HCT116 (cell line): Measurements from ENCODE around the gene TAB3. TPM values are rescaled to one million over a fixed set of nuclear protein-coding genes. Genes with fewer than 3 reads are reported as not detected.

Experiments
- ATAC-seq: fragments of 200-7000 bp; cut with Tn5 transposase; 2 replicates; pipeline ENCODE4 v1.9.1; 2020; ENCODE audit warnings: mild to moderate bottlenecking, moderate library complexity
- BruUV-seq: library from RNA; stranded (reverse); fragments of 400-500 nt; replicated peaks from 2 replicates; lab custom pipeline; 2021; lab: Mats Ljungman, UMichigan
- CTCF ChIA-PET: fragments of 300-600 bp; sonication (Branson Sonifier 250); formaldehyde crosslinking; loops from one replicate; lab custom pipeline; 2021; ENCODE audit warnings: antibody characterized with exemption; lab: Charles Lee
- POLR2A ChIA-PET: fragments of 300-600, 350-600 bp; sonication (Branson Sonifier 250); formaldehyde crosslinking; loops from one replicate; lab custom pipeline; 2021; ENCODE audit warnings: antibody characterized with exemption; lab: Charles Lee
- RAD21 ChIA-PET, 2 experiments: fragments of 300-600 bp; sonication (Branson Sonifier 250); formaldehyde crosslinking; loops; one replicate each; lab custom pipeline; 2023; ENCODE audit warnings: low total read pairs in 2 of 2; ENCODE audit not compliant: uncharacterized antibody in 2 of 2, unreplicated experiment in 2 of 2, low non-redundant PET in 1 of 2; lab: Charles Lee
- DNase-seq: peaks from one replicate; pipeline ENCODE4 v3.0.0-alpha.2; 2010; ENCODE audit warnings: low read depth, low spot score
- H2AFZ ChIP-seq: fragments of 200-600 bp; shearing (Covaris generic), sonication (generic); 2 replicates; pipeline ENCODE4 v1.6.1; 2017; ENCODE audit warnings: low read depth, mixed run types, mixed read lengths, antibody characterized with exemption, low read length; ENCODE audit not compliant: poor library complexity, severe bottlenecking
- H3K27ac ChIP-seq: 2 replicates; pipeline ENCODE4 v1.5.1; 2012; ENCODE audit warnings: low read depth, low read length
- H3K27me3 ChIP-seq: fragments of 200-600 bp; sonication (generic); 2 replicates; pipeline ENCODE4 v1.6.1; 2016; ENCODE audit warnings: mixed run types, low read length, mixed read lengths; ENCODE audit not compliant: insufficient read depth
- H3K36me3 ChIP-seq, 2 experiments: fragments of 200-500 bp in 1 of 2; fragments of 200-600 bp in 1 of 2; sonication (Bioruptor generic) in 1 of 2; sonication (generic) in 1 of 2; 2 replicates each; pipeline versions ENCODE4 v1.5.1 to v1.6.1; 2014 to 2016; ENCODE audit warnings: low read length in 2 of 2, inconsistent platforms in 1 of 2, mixed read lengths in 1 of 2, mixed run types in 1 of 2; ENCODE audit not compliant: insufficient read depth in 2 of 2, control insufficient read depth in 1 of 2
- H3K4me1 ChIP-seq, 2 experiments: fragments of 200-600 bp in 1 of 2; sonication (generic) in 1 of 2; 2 replicates each; pipeline versions ENCODE4 v1.5.1 to v1.6.1; 2012 to 2017; ENCODE audit warnings: low read length in 2 of 2, inconsistent platforms in 1 of 2, mild to moderate bottlenecking in 1 of 2, mixed read lengths in 1 of 2, mixed run types in 1 of 2, moderate library complexity in 1 of 2; ENCODE audit not compliant: insufficient read depth in 2 of 2, control insufficient read depth in 1 of 2
- H3K4me2 ChIP-seq: fragments of 200-600 bp; sonication (generic); 2 replicates; pipeline ENCODE4 v1.6.1; 2017; ENCODE audit warnings: mixed run types, low read length, mixed read lengths
- H3K4me3 ChIP-seq, 2 experiments: fragments of 200-600 bp in 1 of 2; sonication (generic) in 1 of 2; replicated peaks in 1 of 2; 2 replicates each; pipeline ENCODE4 v1.5.1; 2011 to 2016; ENCODE audit warnings: low read length in 2 of 2, control low read depth in 1 of 2, low read depth in 1 of 2, mild to moderate bottlenecking in 1 of 2, mixed read lengths in 1 of 2, mixed run types in 1 of 2
- H3K79me2 ChIP-seq: fragments of 200-600 bp; sonication (generic); 2 replicates; pipeline ENCODE4 v1.6.1; 2017; ENCODE audit warnings: mild to moderate bottlenecking, mixed run types, low read length, moderate library complexity, mixed read lengths; ENCODE audit not compliant: insufficient read depth
- H3K9ac ChIP-seq: fragments of 200-600 bp; sonication (generic); 2 replicates; pipeline ENCODE4 v1.6.1; 2016; ENCODE audit warnings: low read length, mixed read lengths
- H3K9me2 ChIP-seq: fragments of 200-600 bp; sonication (generic), shearing (Covaris generic); 2 replicates; pipeline ENCODE4 v1.6.1; 2017; ENCODE audit warnings: mixed run types, mild to moderate bottlenecking, moderate library complexity; ENCODE audit not compliant: insufficient read depth
- H3K9me3 ChIP-seq, 2 experiments: fragments of 200-500 bp in 1 of 2; fragments of 200-600 bp in 1 of 2; sonication (Bioruptor generic) in 1 of 2; sonication (generic) in 1 of 2; 2 replicates each; pipeline ENCODE4 v1.6.1; 2014 to 2017; ENCODE audit warnings: low read length in 2 of 2, mixed read lengths in 2 of 2, inconsistent platforms in 1 of 2, low read depth in 1 of 2, mild to moderate bottlenecking in 1 of 2, mixed run types in 1 of 2, moderate library complexity in 1 of 2; ENCODE audit not compliant: control insufficient read depth in 1 of 2, insufficient read depth in 1 of 2
- H4K20me1 ChIP-seq: fragments of 200-600 bp; sonication (generic), shearing (Covaris generic); 2 replicates; pipeline ENCODE4 v1.6.1; 2017; ENCODE audit warnings: mixed run types, mild to moderate bottlenecking, moderate library complexity; ENCODE audit not compliant: insufficient read depth
- EGR1 ChIP-seq: IDR thresholded peaks from 2 replicates; pipeline ENCODE4 v1.6.1; 2012; ENCODE audit warnings: low read depth
- ELF1 ChIP-seq: IDR thresholded peaks from 2 replicates; pipeline ENCODE4 v1.6.1; 2012; ENCODE audit warnings: low read depth, borderline replicate concordance
- EZH2 ChIP-seq: fragments of 200-600 bp; sonication (generic); IDR thresholded peaks from 2 replicates; pipeline ENCODE4 v1.6.1; 2017; ENCODE audit warnings: antibody characterized with exemption, mixed run types
- EZH2phosphoT487 ChIP-seq: fragments of 200-600 bp; IDR thresholded peaks from 2 replicates; pipeline ENCODE4 v1.6.1; 2018; ENCODE audit warnings: antibody characterized with exemption, borderline replicate concordance
- FOSL1 ChIP-seq: IDR thresholded peaks from 2 replicates; pipeline ENCODE4 v1.6.1; 2012; ENCODE audit warnings: low read depth
- JUND ChIP-seq: IDR thresholded peaks from 2 replicates; pipeline ENCODE4 v1.6.1; 2012
- POLR2A ChIP-seq: IDR thresholded peaks from 2 replicates; pipeline ENCODE4 v1.7.0; 2011; ENCODE audit warnings: borderline replicate concordance; ENCODE audit not compliant: insufficient read depth, insufficient read length; ENCODE audit errors: extremely low read depth
- POLR2AphosphoS5 ChIP-seq: IDR thresholded peaks from 2 replicates; pipeline ENCODE4 v1.6.1; 2011; ENCODE audit warnings: mild to moderate bottlenecking, low read depth, low read length, moderate library complexity
- RAD21 ChIP-seq: IDR thresholded peaks from 2 replicates; pipeline ENCODE4 v1.6.1; 2012; ENCODE audit warnings: low read depth, mild to moderate bottlenecking
- SIN3A ChIP-seq: IDR thresholded peaks from 2 replicates; pipeline ENCODE4 v1.6.1; 2012; ENCODE audit warnings: low read depth
- SP1 ChIP-seq: IDR thresholded peaks from 2 replicates; pipeline ENCODE4 v1.6.1; 2012; ENCODE audit warnings: low read depth
- SRF ChIP-seq: IDR thresholded peaks from 2 replicates; pipeline ENCODE4 v1.6.1; 2012; ENCODE audit warnings: low read depth
- TCF7L2 ChIP-seq: IDR thresholded peaks from 2 replicates; pipeline ENCODE4 v1.7.0; 2011; ENCODE audit warnings: borderline replicate concordance, inconsistent platforms; ENCODE audit not compliant: insufficient read depth, insufficient read length; ENCODE audit errors: extremely low read depth
- YY1 ChIP-seq: IDR thresholded peaks from 2 replicates; pipeline ENCODE4 v1.6.1; 2011; ENCODE audit warnings: low read length, low read depth, moderate library complexity, mild to moderate bottlenecking; ENCODE audit not compliant: insufficient replicate concordance; ENCODE audit errors: extremely low read depth
- ZFX ChIP-seq: fragments of 450-650 bp; IDR thresholded peaks from 2 replicates; pipeline ENCODE4 v1.6.1; 2017
- ZNF274 ChIP-seq: fragments of 200-500 bp; sonication (Bioruptor generic); IDR thresholded peaks from 2 replicates; pipeline ENCODE4 v1.6.1; 2014; ENCODE audit warnings: mild to moderate bottlenecking, low read depth, low read length, inconsistent platforms
- intact Hi-C: fragments of 100-400 bp; cut with micrococcal nuclease; formaldehyde crosslinking; loops from 2 replicates; pipeline ENCODE4 v1.10.0; 2022
- total RNA-seq: library from RNA; stranded (reverse); gene quantifications from one replicate; pipeline ENCODE4 v1.2.1, GENCODE V29; 2021; ENCODE audit not compliant: unreplicated experiment
- TF ChIP-seq, protein P1 (sequence below): IDR thresholded peaks from 2 replicates; pipeline ENCODE4 v1.6.1; 2012
- TF ChIP-seq, protein P2 (sequence below): IDR thresholded peaks from 2 replicates; pipeline ENCODE4 v1.6.1; 2012; ENCODE audit warnings: low read depth
- TF ChIP-seq, protein P3 (sequence below): IDR thresholded peaks from 2 replicates; pipeline ENCODE4 v1.6.1; 2011; ENCODE audit warnings: mild to moderate bottlenecking, low read length, moderate library complexity; ENCODE audit not compliant: insufficient replicate concordance; ENCODE audit errors: extremely low read depth
- TF ChIP-seq, protein P4 (sequence below): IDR thresholded peaks from 2 replicates; pipeline ENCODE4 v1.6.1; 2012

TAB3 gene
- total RNA-seq, 1 experiment from 2014 or later: 11.2 TPM

DNA sequence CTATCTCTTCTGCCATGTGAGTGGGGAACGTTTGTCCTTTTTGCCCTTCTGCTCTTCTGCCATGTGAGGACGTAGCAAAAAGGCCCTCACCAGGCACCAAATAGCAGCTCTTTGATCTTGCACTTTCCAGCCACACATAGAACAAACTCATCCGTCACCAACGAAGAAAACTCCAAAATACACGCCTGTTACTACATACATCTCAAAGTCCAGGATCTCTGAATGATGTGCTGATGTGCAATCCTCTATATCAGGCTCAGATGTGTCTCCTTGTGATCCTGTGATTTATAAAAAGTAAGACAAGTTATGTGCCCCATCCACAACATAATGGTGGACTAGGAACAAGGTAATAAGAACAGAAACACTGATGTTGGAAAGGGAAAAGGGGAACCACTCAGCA is 9.8 kb upstream of the TAB3 start:
- ChIA-PET POLR2A (no interaction called here), RAD21 (no interaction called here), CTCF (no interaction called here)
- H2AFZ ChIP-seq: no peak overlapping the region
- H3K4me3 ChIP-seq: no peak overlapping the region
- H3K9me3 ChIP-seq: no peaks in the 10 kb centered on the region
- H3K4me2 ChIP-seq: no peak overlapping the region
- no TSS peak for BruUV-seq
- DNase-seq (no peak), ATAC-seq (no peak)
- intact Hi-C loops: no loop called here
- H4K20me1 ChIP-seq: no peaks in the 10 kb centered on the region
- no peaks in the 10 kb centered on the region for H3K27me3 ChIP-seq
- H3K9ac ChIP-seq: no peak overlapping the region
- no peaks in the 10 kb centered on the region for H3K79me2 ChIP-seq
- H3K36me3 ChIP-seq: no peaks in the 10 kb centered on the region
- H3K4me1 ChIP-seq: peaks cover 0 to 10% of the 10 kb centered on the region in 2 experiments; a peak in 1 of 4 replicates
- H3K9me2 ChIP-seq: no peaks in the 10 kb centered on the region
- TF ChIP-seq EGR1 (no peak), RAD21 (no peak), POLR2A (no peak), EZH2 (no peak), ELF1 (no peak), ZNF274 (no peak), SIN3A (no peak), EZH2phosphoT487 (no peak), ZFX (no peak), FOSL1 (no peak), JUND (no peak), TCF7L2 (no peak), SP1 (no peak), SRF (no peak), POLR2AphosphoS5 (no peak), YY1 (no peak)
- TF ChIP-seq, protein P1, sequence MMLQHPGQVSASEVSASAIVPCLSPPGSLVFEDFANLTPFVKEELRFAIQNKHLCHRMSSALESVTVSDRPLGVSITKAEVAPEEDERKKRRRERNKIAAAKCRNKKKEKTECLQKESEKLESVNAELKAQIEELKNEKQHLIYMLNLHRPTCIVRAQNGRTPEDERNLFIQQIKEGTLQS: no peak
- TF ChIP-seq, protein P2, sequence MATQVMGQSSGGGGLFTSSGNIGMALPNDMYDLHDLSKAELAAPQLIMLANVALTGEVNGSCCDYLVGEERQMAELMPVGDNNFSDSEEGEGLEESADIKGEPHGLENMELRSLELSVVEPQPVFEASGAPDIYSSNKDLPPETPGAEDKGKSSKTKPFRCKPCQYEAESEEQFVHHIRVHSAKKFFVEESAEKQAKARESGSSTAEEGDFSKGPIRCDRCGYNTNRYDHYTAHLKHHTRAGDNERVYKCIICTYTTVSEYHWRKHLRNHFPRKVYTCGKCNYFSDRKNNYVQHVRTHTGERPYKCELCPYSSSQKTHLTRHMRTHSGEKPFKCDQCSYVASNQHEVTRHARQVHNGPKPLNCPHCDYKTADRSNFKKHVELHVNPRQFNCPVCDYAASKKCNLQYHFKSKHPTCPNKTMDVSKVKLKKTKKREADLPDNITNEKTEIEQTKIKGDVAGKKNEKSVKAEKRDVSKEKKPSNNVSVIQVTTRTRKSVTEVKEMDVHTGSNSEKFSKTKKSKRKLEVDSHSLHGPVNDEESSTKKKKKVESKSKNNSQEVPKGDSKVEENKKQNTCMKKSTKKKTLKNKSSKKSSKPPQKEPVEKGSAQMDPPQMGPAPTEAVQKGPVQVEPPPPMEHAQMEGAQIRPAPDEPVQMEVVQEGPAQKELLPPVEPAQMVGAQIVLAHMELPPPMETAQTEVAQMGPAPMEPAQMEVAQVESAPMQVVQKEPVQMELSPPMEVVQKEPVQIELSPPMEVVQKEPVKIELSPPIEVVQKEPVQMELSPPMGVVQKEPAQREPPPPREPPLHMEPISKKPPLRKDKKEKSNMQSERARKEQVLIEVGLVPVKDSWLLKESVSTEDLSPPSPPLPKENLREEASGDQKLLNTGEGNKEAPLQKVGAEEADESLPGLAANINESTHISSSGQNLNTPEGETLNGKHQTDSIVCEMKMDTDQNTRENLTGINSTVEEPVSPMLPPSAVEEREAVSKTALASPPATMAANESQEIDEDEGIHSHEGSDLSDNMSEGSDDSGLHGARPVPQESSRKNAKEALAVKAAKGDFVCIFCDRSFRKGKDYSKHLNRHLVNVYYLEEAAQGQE: no peak
- TF ChIP-seq, protein P3, sequence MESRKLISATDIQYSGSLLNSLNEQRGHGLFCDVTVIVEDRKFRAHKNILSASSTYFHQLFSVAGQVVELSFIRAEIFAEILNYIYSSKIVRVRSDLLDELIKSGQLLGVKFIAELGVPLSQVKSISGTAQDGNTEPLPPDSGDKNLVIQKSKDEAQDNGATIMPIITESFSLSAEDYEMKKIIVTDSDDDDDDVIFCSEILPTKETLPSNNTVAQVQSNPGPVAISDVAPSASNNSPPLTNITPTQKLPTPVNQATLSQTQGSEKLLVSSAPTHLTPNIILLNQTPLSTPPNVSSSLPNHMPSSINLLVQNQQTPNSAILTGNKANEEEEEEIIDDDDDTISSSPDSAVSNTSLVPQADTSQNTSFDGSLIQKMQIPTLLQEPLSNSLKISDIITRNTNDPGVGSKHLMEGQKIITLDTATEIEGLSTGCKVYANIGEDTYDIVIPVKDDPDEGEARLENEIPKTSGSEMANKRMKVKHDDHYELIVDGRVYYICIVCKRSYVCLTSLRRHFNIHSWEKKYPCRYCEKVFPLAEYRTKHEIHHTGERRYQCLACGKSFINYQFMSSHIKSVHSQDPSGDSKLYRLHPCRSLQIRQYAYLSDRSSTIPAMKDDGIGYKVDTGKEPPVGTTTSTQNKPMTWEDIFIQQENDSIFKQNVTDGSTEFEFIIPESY: no peak
- TF ChIP-seq, protein P4, sequence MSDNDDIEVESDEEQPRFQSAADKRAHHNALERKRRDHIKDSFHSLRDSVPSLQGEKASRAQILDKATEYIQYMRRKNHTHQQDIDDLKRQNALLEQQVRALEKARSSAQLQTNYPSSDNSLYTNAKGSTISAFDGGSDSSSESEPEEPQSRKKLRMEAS: no peak
- TF ChIP-seq, all 23 proteins: peak for 0
- H3K27ac ChIP-seq: no peak overlapping the region
